Measurements from ENCODE around the gene MAB21L4.

DNA sequence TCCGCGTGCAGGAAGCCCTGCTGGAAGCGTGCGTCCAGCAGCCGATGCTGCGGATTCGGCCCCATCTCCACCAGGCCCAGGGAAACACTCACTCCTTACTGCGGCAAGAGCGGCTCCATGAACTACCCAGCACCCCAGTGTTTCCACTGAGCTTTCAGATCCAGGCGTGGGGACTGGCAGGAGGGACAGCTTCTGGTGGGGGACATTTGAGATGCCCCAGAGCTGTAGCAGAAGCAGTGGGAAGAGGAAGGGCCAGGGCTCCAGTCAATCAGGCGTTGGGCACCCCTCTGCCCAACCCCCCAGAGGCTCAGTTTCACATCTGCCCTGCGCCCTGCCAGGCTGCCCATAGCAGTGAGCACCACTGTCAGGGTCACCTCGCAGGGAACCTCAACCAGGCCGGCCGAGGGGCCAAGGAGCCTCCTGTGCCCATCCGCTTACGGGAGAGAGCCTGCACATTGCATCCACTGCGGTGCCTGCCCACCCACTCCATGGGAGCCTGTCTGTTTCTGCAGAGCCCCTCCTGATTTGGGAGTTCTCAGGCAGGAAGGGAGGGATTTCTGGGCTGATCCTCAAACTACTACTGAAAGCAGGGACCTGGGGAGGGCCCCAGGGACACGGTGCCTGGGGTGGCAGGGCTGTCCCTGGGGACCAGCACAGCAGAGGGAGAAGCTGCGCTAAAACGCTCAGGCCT, 22.7 kb downstream of the MAB21L4 start:
- TF ChIP-seq CTCF (IDR thresholded peaks at IDR 0.05) (no peak), POLR2A (IDR thresholded peaks at IDR 0.05) (no peak)

Data from thyroid gland (tissue), 4 donors.